OCI-LY1 (cell line): ENCODE measurements around the gene CDC42EP4.
"Not testable (repeated sequence)": the region's sequence is repeated elsewhere in the genome, so short reads cannot be mapped to it uniquely, and the experiment has no call there.

Experiments used
- H2AFZ ChIP-seq: fragments of 200-600 bp; sonication (generic), shearing (Covaris generic); 2 replicates; pipeline ENCODE4 v1.6.0; 2014; ENCODE audit warnings: antibody characterized with exemption, mild to moderate bottlenecking, low read length
- H3F3A ChIP-seq: fragments of 200-600 bp; sonication (generic), shearing (Covaris generic); 2 replicates; pipeline ENCODE4 v1.6.0; 2014; ENCODE audit warnings: mild to moderate bottlenecking, antibody characterized with exemption, low read length, moderate library complexity; ENCODE audit not compliant: insufficient read depth
- H3K27ac ChIP-seq: fragments of 200-600 bp; sonication (generic); 2 replicates; pipeline ENCODE4 v1.5.1; 2014; ENCODE audit warnings: low read length, mixed run types, mild to moderate bottlenecking, low read depth; ENCODE audit not compliant: poor library complexity, severe bottlenecking
- H3K27me3 ChIP-seq: fragments of 200-600 bp; sonication (generic); 2 replicates; pipeline ENCODE4 v1.6.0; 2014; ENCODE audit warnings: antibody characterized with exemption, mild to moderate bottlenecking, low read length, moderate library complexity; ENCODE audit not compliant: insufficient read depth
- H3K36me3 ChIP-seq: fragments of 200-600 bp; sonication (generic); 2 replicates; pipeline ENCODE4 v1.6.1; 2014; ENCODE audit warnings: mild to moderate bottlenecking, antibody characterized with exemption, low read length, moderate library complexity, mixed read lengths; ENCODE audit not compliant: insufficient read depth
- H3K4me1 ChIP-seq: fragments of 200-600 bp; sonication (generic); 2 replicates; pipeline ENCODE4 v1.5.1; 2014; ENCODE audit warnings: mild to moderate bottlenecking, low read length, moderate library complexity; ENCODE audit not compliant: insufficient read depth, severe bottlenecking
- H3K4me2 ChIP-seq: fragments of 200-600 bp; sonication (generic), shearing (Covaris generic); 2 replicates; pipeline ENCODE4 v1.6.1; 2014; ENCODE audit warnings: low read length
- H3K4me3 ChIP-seq: fragments of 200-600 bp; sonication (generic); 2 replicates; pipeline ENCODE4 v1.5.1; 2014; ENCODE audit warnings: low read length, low read depth, mild to moderate bottlenecking, mixed read lengths; ENCODE audit not compliant: poor library complexity, severe bottlenecking
- H3K79me2 ChIP-seq: fragments of 200-600 bp; shearing (Covaris generic); 2 replicates; pipeline ENCODE4 v1.6.1; 2016; ENCODE audit warnings: mixed run types, low read length, mixed read lengths; ENCODE audit not compliant: insufficient read depth
- H3K9ac ChIP-seq: fragments of 200-600 bp; sonication (generic), shearing (Covaris generic); 2 replicates; pipeline ENCODE4 v1.6.1; 2014; ENCODE audit warnings: mild to moderate bottlenecking, low read length, mixed read lengths
- H3K9me2 ChIP-seq: fragments of 200-600 bp; sonication (generic), shearing (Covaris generic); 2 replicates; pipeline ENCODE4 v1.6.1; 2014; ENCODE audit warnings: low read depth, mild to moderate bottlenecking, low read length, mixed read lengths
- H3K9me3 ChIP-seq: fragments of 200-600 bp; shearing (Covaris generic); 2 replicates; pipeline ENCODE4 v1.6.1; 2014; ENCODE audit warnings: low read length, mixed read lengths
- H4K20me1 ChIP-seq: fragments of 200-600 bp; sonication (generic), shearing (Covaris generic); 2 replicates; pipeline ENCODE4 v1.6.0; 2016; ENCODE audit warnings: mild to moderate bottlenecking, low read length; ENCODE audit not compliant: insufficient read depth
- CTCF ChIP-seq: fragments of 200-600 bp; sonication (generic), shearing (Covaris generic); IDR thresholded peaks from 2 replicates; pipeline ENCODE4 v1.5.1; 2017; ENCODE audit warnings: mild to moderate bottlenecking, antibody characterized with exemption, low read length, moderate library complexity, mixed read lengths
- EZH2 ChIP-seq: fragments of 200-600 bp; sonication (generic), shearing (Covaris generic); IDR thresholded peaks from 2 replicates; pipeline ENCODE4 v1.8.0; 2017; ENCODE audit warnings: borderline replicate concordance, mixed run types, mild to moderate bottlenecking, antibody characterized with exemption, low read length, moderate library complexity, mixed read lengths

Gene CDC42EP4

GRCh38 chr17:73265646-73266640 lies 45.9 kb downstream of the CDC42EP4 start:
- Histone ChIP-seq H3K27me3 (peaks cover 3% of the 10 kb centered on the region; the same call in 1 of the 2 replicates), H2AFZ (no peak overlapping the region), H3K36me3 (no peaks in the 10 kb centered on the region), H3K4me1 (no peaks in the 10 kb centered on the region), H3K27ac (no peak overlapping the region), H3K9me2 (no peaks in the 10 kb centered on the region), H3K9me3 (no peaks in the 10 kb centered on the region), H4K20me1 (no peaks in the 10 kb centered on the region), H3F3A (no peaks in the 10 kb centered on the region), H3K4me3 (no peak overlapping the region), H3K79me2 (no peaks in the 10 kb centered on the region), H3K9ac (no peak overlapping the region), H3K4me2 (no peak overlapping the region)
- no peak for TF ChIP-seq CTCF

GRCh38 chr17:73264448-73264847 lies 47.4 kb downstream of the CDC42EP4 start:
- not testable (repeated sequence) for H3K9me3 ChIP-seq, H3K36me3 ChIP-seq, H2AFZ ChIP-seq, H3K27ac ChIP-seq, H3K27me3 ChIP-seq, H3K79me2 ChIP-seq, H3K4me3 ChIP-seq, H4K20me1 ChIP-seq, H3F3A ChIP-seq, H3K9ac ChIP-seq, H3K9me2 ChIP-seq, H3K4me2 ChIP-seq, H3K4me1 ChIP-seq

GRCh38 chr17:73262676-73263642 lies 48.8 kb downstream of the CDC42EP4 start:
- Histone ChIP-seq H3K9ac (no peak overlapping the region), H3K9me3 (no peaks in the 10 kb centered on the region), H3K27me3 (peaks cover 3% of the 10 kb centered on the region; the same call in 1 of the 2 replicates), H3F3A (no peaks in the 10 kb centered on the region), H3K4me1 (no peaks in the 10 kb centered on the region), H3K27ac (no peak overlapping the region), H4K20me1 (no peaks in the 10 kb centered on the region), H3K4me3 (no peak overlapping the region), H3K79me2 (no peaks in the 10 kb centered on the region), H3K4me2 (no peak overlapping the region), H3K36me3 (no peaks in the 10 kb centered on the region), H2AFZ (no peak overlapping the region), H3K9me2 (no peaks in the 10 kb centered on the region)
- no peak for TF ChIP-seq CTCF
- no peak for TF ChIP-seq EZH2
